ENCODE data around the gene SPATA9.

DNA sequence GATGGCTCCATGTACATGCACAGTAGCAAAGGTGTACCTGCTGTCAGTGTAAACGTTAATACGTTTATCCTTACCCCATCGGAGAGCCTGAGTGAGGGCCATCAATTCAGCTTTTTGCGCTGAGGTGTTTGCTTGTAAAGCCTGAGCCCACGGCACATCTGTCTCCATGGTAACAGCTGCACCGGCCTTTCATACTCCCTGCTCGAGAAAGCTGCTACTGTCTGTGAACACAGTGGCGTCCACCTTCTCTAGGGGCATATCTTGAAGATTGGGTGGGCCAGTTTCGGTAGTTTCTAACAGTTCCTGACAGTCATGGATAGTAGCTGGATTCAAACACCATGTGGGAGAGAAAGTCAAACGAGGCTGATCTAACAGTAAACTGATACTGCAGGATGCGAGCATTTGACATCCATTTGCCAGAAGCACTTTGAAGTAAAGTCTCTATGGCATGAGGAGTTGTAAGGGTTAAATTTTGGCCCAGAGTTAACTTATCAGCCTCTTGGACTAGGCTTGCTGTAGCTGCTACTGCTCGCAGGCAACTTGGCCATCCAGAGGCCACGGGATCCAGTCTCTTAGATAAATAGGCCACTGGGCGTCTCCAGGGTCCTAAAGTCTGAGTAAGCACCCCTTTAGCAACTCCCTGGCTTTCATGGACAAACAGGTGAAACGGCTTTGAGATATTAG is 27.3 kb upstream of the SPATA9 start:
- TF ChIP-seq, protein P1, sequence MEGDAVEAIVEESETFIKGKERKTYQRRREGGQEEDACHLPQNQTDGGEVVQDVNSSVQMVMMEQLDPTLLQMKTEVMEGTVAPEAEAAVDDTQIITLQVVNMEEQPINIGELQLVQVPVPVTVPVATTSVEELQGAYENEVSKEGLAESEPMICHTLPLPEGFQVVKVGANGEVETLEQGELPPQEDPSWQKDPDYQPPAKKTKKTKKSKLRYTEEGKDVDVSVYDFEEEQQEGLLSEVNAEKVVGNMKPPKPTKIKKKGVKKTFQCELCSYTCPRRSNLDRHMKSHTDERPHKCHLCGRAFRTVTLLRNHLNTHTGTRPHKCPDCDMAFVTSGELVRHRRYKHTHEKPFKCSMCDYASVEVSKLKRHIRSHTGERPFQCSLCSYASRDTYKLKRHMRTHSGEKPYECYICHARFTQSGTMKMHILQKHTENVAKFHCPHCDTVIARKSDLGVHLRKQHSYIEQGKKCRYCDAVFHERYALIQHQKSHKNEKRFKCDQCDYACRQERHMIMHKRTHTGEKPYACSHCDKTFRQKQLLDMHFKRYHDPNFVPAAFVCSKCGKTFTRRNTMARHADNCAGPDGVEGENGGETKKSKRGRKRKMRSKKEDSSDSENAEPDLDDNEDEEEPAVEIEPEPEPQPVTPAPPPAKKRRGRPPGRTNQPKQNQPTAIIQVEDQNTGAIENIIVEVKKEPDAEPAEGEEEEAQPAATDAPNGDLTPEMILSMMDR (IDR thresholded peaks at IDR 0.05), result no peak
- TF ChIP-seq POLR2A (IDR thresholded peaks at IDR 0.05) (no peak), POLR2AphosphoS5 (IDR thresholded peaks at IDR 0.05) (no peak), EP300 (IDR thresholded peaks at IDR 0.05; ENCODE audit: low read depth) (no peak)
